ENCODE measurements around the gene CHAD. TPM values are rescaled to one million over a fixed set of nuclear protein-coding genes. Genes with fewer than 3 reads are reported as not detected.
A peak's percentile ranks its signal among the peaks of the same experiment; 100 is the strongest.

CHAD gene
- total RNA-seq, 1 experiment from 2014 or later = 0.57 TPM

DNA sequence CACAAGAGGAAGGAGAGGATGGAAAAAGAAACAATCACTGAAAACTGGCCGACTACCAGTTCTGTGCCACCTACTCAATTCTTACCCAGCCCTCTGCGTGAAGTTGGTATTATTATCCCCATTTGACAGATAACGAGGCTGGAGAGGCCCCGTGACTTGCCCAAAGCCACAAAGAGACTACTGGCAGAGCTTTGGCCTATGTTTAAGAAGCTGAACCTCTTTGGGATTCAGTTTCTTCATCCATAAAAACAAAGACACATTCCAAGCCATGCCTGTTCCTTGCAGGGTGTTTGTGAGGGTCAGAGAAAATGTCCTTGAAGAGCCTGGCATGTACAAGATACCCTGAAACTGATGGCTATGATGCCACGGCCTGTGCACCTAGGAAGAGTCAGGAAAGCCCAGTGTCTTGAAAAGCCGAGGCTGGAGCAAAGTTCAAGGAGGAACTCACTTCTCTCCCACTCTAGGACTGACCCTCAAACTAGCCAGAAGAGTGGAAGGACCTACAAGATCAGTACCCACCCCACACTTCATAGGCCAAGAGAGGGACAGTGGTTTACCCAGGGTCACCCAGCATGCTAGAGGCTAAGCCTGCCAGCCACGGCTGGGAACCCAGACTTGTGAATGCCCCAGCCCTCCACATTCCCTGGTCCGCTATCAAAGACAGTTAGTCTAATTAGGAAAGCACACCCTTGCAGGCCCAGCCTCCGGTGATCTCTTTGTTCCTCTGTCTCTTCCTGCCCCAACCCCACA is 44.3 kb downstream of the CHAD start:
- Mint-ChIP-seq H3K9me3 (peaks cover 9 to 11% of the 10 kb centered on the region in 2 experiments), H3K4me3 (peak overlapping the region in 1 of 2 experiments; percentile 26; a peak in 2 of 5 replicates)
- WGBS (ENCODE audit: extremely low coverage, insufficient read length, low lambda C conversion rate) = no CpG with 5 or more reads among the region's 9 CpGs

More for the DNA sequence above, 44.3 kb downstream of the CHAD start:
- H2AFZ ChIP-seq (ENCODE audit: low read length) = no peak overlapping the region
- H3K4me1 Mint-ChIP-seq = peaks cover 16 to 20% of the 10 kb centered on the region in 2 experiments
- no peak overlapping the region for H3K9ac ChIP-seq (ENCODE audit: extremely low read depth, insufficient read length, low read length)
- no peak overlapping the region for H3K14ac ChIP-seq (ENCODE audit: insufficient read depth, low read length)
- peaks cover under 1 to 7% (median under 1%) of the 10 kb centered on the region in 3 experiments; a peak in 6 of 7 replicates for H3K36me3 Mint-ChIP-seq (ENCODE audit: insufficient read depth in 1 of 3, low read depth in 3 of 3)
- peaks cover 12% of the 10 kb centered on the region for H3K23me2 ChIP-seq (ENCODE audit: insufficient read length, low read depth, low read length, poor library complexity, severe bottlenecking)
- H2BK20ac ChIP-seq (ENCODE audit: low read depth, low read length, poor library complexity, severe bottlenecking) = no peak overlapping the region
- H2BK12ac ChIP-seq (ENCODE audit: insufficient read length, low read depth, low read length) = no peak overlapping the region
- H3T11ph ChIP-seq (ENCODE audit: low read length) = no peak overlapping the region
- no peak overlapping the region for H3K4ac ChIP-seq (ENCODE audit: low read depth, low read length)
- H3K27me3 Mint-ChIP-seq (ENCODE audit: low read depth) = peaks cover 21% of the 10 kb centered on the region
- no peak overlapping the region for H4K5ac ChIP-seq (ENCODE audit: insufficient read length, low read depth, low read length)
- no peak overlapping the region for H3K18ac ChIP-seq (ENCODE audit: insufficient read length, low read depth, low read length)
- no peak overlapping the region for H4K8ac ChIP-seq (replicated peaks; ENCODE audit: insufficient read length, low read depth, low read length)
- H3K27ac ChIP-seq (ENCODE audit: insufficient read length, low read depth, low read length) = no peak overlapping the region
- no peaks in the 10 kb centered on the region; the same call in 1 of the 2 replicates for H3K4me1 ChIP-seq (ENCODE audit: insufficient read depth, low read length)
- no peaks in the 10 kb centered on the region for H3K79me1 ChIP-seq (ENCODE audit: insufficient read depth, low read depth, low read length, poor library complexity, severe bottlenecking)
- no peak overlapping the region for H3K56ac ChIP-seq (ENCODE audit: insufficient read length, low read depth, low read length)
- no peak for DNase-seq
- no peak overlapping the region for H2BK5ac ChIP-seq (ENCODE audit: insufficient read length, low read length)
- H2BK120ac ChIP-seq (ENCODE audit: low read depth, low read length, poor library complexity, severe bottlenecking) = no peak overlapping the region
- no peaks in the 10 kb centered on the region; the same call in 1 of the 2 replicates for H3K27me3 ChIP-seq (ENCODE audit: insufficient read depth, low read length)
- no peak overlapping the region for H3K4me2 ChIP-seq (ENCODE audit: insufficient read depth, insufficient read length, low read length)
- H2BK15ac ChIP-seq (ENCODE audit: low read depth, low read length) = no peak overlapping the region
- no peaks in the 10 kb centered on the region for H4K20me1 ChIP-seq (ENCODE audit: control insufficient read depth, insufficient read depth, insufficient read length)
- no peak overlapping the region for H4K91ac ChIP-seq (ENCODE audit: insufficient read length, low read depth, low read length)
- no peak overlapping the region for H3K27ac Mint-ChIP-seq
- H3K23ac ChIP-seq (ENCODE audit: insufficient read length, low read depth, low read length) = no peak overlapping the region
- H3K9me3 ChIP-seq (ENCODE audit: control insufficient read depth, low read depth, low read length) = no peaks in the 10 kb centered on the region
- H3K79me2 ChIP-seq (ENCODE audit: insufficient read depth, low read length) = no peaks in the 10 kb centered on the region
- H2AK5ac ChIP-seq (ENCODE audit: insufficient read length, low read length) = no peak overlapping the region
- TF ChIP-seq CTCF (conservative IDR thresholded peaks at IDR 0.05) = no peak

Data from H9 (cell line).